HG02763 (cell line): Measurements from ENCODE around the gene MTCL1.

Experiments used
- ATAC-seq: cut with Tn5 transposase; IDR thresholded peaks from one replicate; pipeline ENCODE4 v1.9.1; 2021; ENCODE audit warnings: mild to moderate bottlenecking, moderate library complexity; ENCODE audit not compliant: unreplicated experiment

The MTCL1 gene

GRCh38 chr18:8806100-8806797 is 100.9 kb downstream of the MTCL1 start:
- no peak for ATAC-seq

DNA sequence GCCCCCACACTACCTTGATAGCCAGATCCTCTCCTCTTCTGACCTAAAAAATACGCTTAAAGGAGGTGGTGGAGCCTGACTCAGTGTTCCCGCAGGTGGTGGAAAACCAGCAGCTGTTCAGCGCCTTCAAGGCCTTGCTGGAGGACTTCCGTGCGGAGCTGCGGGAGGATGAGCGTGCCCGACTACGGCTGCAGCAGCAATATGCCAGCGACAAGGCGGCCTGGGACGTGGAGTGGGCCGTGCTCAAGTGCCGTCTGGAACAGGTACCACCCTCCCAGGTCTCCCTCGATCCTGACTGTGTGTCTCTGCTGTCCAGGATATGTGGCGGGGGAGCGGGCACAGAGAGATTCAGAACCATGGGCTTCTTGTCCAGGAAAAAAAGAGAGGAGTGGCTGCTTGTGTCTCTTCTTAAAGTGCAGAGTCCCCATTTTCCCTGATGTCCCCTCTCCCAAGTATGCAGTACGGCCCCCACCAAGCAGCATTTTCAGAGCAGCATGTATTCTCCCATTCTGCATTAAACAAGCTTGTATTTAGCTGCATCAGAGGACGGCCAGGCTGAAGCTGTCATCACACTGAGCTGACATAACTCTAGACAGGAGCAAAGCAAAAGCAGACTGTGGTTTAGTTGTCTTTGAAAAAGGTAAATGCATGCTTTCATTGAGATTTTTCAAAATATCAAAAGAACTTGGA is 101.6 kb downstream of the MTCL1 start:
- ATAC-seq, result no peak

DNA sequence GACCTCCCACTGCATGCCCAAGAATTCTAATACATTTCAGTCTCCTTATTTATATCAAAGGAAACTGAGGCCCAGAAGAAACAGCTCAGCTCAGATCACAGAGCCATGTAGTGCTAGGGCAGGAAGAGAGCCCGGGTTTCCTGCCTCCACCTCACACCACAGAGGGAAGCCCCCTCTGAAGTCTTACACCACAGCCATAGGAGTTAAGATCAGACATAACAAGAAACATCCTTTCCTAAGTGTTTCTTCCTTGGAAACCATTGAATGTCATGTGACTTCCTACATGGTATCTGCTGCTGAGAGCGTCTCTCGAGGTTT is 102.1 kb downstream of the MTCL1 start:
- no peak for ATAC-seq

DNA sequence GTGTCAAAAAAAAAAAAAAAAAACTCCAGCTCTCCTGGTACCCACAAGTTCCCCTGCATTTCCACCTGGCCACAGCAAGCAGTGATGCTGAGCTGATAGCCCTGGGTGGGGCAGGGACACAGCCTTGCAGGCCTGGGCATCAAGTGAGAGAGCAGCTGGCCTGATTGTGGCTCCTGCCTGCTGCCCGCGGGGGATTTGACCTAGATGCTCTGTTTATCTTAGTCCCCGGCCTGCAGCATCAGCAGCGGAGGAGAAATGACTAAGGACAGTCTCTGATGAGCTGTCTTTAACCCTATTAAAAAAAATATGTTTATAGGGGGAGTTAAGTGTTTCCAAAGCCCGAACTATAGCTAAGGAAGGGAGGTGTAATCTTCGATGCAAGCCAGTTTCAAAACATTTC is 102.6 kb downstream of the MTCL1 start:
- ATAC-seq, result no peak

GRCh38 chr18:8809514-8809913 is 104.2 kb downstream of the MTCL1 start:
- ATAC-seq, result no peak

DNA sequence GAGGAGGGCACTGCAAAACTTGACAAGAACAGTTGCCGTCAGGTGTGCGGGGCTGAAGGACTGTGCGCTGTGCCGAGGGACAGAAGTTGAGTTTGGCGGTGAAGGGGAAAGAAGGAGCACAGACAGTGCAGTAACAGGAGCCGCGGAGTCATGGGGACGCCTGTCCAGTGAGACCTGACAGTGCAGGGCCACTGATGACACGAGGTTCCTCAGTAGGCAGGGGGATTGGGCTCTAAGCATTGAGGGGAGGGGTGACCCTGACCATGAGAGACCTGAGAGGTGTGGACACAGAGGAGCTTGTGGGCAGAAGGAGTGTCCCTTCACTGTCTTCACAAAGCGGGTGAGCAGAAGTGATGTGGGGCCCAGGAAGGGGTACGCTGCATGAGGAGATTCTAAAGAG is 104.8 kb downstream of the MTCL1 start:
- ATAC-seq, result no peak

DNA sequence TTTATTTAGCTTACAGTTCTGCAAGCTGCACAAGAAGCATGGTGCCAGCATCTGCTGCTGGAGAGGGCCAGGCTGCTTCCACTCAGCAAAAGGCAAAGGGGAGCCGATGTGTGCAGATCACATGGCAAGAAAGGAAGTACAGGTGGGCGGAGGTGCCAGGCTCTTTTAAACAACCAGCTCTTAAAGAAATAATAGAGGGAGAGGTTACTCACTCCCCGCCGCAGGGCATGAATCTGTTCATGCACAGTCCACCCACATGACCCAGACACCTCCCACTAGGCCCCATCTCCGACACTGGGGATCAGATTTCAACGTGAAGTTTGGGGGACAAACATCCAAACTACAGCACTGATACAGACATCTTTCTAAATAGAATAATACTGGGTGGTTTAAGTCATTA is 105.8 kb downstream of the MTCL1 start:
- no peak for ATAC-seq

- ATAC-seq, result no peak
These were observed 107.3 kb downstream of the MTCL1 start for GRCh38 chr18:8812631-8813030.

DNA sequence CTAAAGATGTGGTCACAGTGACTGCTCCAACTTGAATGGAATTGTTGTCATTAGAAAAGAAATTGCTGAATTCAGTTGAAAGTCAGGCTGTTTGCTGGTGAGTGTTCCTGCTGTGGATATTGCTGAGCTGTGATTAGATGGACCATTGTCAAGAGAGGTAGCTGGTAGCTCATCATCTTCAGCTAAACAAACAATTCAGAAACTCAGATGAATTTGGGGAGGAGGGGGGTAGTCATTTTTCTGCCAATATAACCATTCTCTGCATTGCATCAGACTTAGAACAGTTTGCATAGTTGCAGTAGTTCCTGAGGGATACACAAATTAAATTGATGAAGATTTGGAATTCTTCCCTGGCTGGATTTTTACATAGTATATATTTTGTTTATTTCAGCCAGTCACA is 108.3 kb downstream of the MTCL1 start:
- ATAC-seq, result no peak

- ATAC-seq, result no peak
These were observed 108.8 kb downstream of the MTCL1 start for GRCh38 chr18:8814206-8814605.

GRCh38 chr18:8816220-8816619 is 110.9 kb downstream of the MTCL1 start:
- ATAC-seq, result no peak

DNA sequence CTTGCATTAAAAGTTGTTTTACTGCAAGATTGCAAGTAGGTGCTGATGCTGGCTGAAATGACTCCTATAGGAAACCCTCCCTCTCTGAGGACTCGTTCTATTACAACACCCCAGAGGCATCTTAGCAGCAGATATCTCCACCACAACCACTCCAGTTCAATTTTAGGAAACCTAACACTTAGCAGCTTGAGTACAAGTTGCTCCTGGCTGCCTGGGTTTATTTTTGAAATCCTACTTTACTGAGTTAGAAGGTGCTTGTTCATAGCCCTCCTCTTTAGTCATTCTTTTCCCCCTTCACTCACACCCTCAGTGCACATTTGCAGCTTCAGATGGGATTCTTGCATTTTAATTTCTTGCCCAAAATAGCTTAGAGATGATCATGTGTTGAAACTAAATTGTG is 111.5 kb downstream of the MTCL1 start:
- no peak for ATAC-seq

DNA sequence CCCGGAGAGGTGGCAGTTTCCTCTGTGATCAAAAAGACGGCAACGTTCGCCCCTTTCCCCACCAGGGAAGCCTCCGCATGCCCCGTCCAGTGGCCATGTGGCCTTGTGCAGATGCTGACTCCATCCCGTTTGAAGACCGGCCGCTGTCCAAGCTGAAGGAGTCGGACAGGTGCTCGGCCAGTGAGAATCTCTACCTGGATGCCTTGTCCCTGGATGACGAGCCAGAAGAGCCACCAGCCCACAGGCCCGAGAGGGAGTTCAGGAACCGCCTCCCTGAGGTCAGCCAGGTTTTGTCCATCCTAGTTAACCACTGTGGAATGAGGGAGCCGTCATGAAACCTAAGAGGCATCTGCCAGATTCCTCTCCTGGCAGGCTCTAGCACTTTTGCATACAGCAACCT is 113.6 kb downstream of the MTCL1 start:
- no peak for ATAC-seq

DNA sequence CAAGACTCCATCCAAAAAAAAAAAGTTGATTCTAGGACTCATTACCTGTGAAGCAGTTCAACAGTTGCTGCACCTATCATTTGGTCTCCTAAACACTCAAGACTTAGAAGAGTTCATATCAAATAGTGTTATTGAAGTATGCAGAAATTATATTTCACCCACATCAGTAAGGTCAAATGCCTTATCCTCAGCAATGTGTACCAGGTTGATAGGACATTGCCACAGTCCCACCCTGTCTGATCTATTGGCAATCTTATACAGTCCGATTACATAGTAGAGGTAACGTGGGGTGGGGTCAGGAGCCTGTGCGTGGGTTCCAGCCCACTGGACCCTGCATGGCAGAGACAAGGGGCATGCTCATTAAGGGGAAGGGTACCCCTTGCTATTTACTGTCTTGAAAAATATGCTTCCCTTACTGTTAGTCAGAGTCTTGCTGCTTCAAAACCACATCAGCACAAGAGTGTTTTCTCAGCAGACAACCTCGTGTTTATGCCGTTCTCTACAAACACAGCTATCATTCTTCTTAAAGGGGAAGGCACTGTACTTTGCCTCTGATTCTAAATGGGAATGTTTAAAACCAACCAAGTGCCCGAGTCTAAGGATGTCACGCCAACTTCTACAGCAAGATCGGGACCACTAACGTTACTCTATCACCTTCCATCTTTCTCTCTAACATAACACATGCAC is 115.2 kb downstream of the MTCL1 start:
- no peak for ATAC-seq

DNA sequence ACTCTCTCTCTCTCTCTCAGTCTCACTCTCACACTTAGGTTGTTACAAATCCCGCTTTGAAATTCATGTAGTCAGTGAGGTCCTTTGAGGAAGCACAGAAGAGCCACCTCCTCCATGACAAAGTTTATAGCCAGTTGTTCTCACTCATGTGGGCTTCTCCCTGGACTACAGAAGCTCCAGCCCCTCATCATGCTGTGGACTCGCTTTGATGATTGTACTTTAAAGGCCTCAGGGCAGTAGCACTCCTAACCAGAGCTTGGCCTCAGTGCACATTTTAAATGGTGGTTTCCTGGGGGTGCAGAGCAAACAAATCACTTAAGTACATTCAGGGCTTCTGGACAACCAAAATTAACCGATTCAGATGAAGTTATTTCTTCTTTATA is 115.7 kb downstream of the MTCL1 start:
- no peak for ATAC-seq

GRCh38 chr18:8821531-8821930 is 116.2 kb downstream of the MTCL1 start:
- no peak for ATAC-seq

DNA sequence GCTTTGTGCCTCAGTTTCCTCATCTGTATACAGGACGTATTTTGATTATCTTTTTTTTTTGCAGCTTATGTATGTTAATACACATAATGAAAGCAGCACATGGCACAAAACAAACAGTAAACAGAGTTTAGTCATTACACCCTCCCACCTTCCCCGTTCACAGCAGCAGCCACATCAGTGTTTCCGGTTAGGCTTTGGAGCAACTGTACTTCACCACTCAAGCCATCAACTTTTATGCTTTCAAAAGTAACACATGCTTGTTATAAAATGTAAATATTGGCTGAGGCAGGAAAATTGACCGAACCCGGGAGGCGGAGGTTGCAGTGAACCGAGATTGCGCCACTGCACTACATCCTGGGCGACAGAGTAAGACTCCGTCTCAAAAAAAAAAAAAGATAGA is 117.3 kb downstream of the MTCL1 start:
- no peak for ATAC-seq

DNA sequence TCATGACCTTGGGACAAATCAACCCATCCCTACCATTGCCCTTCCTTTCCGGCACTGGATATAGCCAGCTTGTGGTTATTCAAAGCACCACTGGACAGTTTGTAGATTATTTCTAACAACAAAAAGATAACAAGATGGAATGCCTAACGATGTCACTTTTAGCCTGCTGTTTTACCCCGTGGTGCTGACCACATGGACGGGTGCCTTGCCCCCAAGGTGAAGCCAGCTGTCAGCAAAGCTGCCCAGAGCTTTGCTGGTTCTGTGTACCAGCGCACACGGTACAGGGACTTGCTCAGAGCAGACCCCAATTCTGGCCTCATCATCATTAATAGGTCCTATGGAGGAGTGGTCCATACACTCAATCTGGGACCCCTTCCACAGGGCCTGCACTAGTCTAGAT is 118.2 kb downstream of the MTCL1 start:
- no peak for ATAC-seq

DNA sequence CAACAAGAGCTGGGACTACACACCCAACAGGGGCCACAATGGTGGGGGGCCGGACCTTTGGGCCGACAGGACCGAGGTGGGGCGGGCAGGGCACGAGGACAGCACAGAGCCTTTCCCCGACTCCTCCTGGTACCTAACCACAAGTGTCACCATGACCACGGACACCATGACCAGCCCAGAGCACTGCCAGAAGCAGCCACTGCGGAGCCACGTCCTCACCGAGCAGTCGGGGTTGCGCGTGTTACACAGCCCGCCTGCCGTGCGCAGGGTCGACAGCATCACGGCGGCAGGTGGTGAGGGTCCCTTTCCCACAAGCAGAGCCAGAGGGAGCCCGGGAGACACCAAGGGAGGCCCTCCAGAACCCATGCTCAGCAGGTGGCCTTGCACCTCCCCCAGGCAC is 119.5 kb downstream of the MTCL1 start:
- ATAC-seq, result no peak

DNA sequence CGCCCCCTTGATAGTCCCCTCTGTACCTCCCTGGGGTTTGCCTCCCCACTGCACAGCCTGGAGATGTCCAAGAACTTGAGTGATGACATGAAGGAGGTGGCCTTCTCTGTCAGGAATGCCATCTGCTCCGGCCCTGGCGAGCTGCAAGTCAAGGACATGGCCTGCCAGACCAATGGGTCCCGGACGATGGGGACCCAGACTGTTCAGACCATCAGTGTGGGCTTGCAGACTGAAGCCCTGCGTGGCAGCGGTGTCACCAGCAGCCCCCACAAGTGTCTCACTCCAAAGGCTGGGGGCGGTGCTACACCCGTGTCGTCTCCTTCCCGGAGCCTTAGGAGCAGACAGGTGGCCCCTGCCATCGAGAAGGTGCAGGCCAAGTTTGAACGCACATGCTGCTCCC is 119.9 kb downstream of the MTCL1 start:
- no peak for ATAC-seq

- no peak for ATAC-seq
These were observed 120.5 kb downstream of the MTCL1 start for GRCh38 chr18:8825729-8826375.

DNA sequence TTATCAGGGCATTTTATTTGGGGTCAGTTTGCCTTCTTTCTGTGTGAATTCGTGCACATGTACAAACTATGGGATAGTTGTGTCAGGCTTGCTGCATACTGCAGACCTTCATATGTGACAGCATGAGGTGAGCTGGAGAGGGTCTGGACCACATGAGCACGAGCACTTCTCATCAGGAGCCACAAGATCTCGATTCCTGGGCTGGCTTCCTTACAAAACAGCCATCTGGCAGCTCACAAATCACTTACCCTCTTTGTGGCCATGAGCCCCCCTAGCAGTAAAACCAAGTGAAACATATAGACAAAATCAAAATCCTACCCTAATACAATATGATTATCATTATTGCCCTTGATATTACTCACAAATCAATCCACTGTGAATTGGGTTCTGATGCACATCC is 121.2 kb downstream of the MTCL1 start:
- no peak for ATAC-seq
